Activated gamma-delta T cell treated with anti-CD3 and anti-CD28 coated beads, Interleukin-2, amount 50 U/mL, for 16 hours (primary cell): ENCODE measurements around the gene PRRC2A.
A peak's percentile ranks its signal among the peaks of the same experiment; 100 is the strongest.

Experiments
- DNase-seq: peaks from one replicate; pipeline ENCODE4 v3.0.0-alpha.2; 2020; ENCODE audit warnings: low read depth

Gene PRRC2A

DNA sequence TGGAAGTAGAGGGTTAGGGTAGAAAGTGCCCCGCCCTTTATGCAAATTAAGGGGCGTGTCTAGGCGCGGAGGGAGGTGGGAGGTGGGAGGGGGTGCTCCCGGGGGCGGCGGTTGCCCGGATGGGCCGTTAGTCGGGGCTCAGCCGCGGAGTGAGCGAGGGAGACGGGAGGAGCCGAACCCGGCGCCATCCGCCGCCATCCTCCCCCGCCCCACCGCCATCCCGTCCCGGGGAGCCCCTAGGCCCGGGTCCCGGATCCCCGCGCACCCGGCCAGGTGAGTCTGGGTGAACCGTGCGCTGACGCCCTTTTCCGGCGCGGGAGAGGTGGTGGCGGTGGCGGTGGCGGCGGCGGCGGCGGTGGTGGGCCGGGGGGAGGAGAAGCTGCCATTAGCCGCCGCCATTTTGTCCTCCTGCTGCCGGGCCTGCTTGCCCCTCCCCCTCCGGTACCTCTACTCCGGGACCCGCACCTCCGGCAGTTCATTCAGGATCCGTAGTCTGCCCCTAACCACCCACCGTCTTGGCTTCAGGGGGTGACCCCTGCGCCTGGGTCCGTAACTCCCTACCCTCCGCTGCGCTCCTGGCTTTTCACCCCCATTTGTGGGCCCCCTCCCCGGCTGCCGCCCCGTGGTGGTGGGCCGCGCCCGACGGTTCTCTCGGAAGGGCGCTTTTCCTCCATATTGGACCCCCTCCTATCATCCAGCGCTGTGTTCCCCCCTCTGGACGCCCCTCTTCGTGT lies at the start of gene PRRC2A:
Gene PRRC2A, plus strand, starts transcription at position 130 of the 734 bp plus-strand sequence. CDS start 2,075 bp downstream, outside the sequence.
- no peak for DNase-seq

DNA sequence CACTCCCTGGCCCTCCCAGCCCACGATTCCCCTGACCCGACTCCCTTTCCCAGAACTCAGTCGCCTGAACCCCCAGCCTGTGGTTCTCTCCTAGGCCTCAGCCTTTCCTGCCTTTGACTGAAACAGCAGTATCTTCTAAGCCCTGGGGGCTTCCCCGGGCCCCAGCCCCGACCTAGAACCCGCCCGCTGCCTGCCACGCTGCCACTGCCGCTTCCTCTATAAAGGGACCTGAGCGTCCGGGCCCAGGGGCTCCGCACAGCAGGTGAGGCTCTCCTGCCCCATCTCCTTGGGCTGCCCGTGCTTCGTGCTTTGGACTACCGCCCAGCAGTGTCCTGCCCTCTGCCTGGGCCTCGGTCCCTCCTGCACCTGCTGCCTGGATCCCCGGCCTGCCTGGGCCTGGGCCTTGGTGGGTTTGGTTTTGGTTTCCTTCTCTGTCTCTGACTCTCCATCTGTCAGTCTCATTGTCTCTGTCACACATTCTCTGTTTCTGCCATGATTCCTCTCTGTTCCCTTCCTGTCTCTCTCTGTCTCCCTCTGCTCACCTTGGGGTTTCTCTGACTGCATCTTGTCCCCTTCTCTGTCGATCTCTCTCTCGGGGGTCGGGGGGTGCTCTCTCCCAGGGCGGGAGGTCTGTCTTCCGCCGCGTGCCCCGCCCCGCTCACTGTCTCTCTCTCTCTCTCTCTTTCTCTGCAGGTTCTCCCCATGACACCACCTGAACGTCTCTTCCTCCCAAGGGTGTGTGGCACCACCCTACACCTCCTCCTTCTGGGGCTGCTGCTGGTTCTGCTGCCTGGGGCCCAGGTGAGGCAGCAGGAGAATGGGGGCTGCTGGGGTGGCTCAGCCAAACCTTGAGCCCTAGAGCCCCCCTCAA lies 48.2 kb upstream of the PRRC2A start, which contains the start of gene LTA:
Gene LTA, plus strand, starts transcription at position 249 of the 871 bp plus-strand sequence. Its CDS starts 454 bp downstream, at position 703.
- peak; percentile 66 for DNase-seq

DNA sequence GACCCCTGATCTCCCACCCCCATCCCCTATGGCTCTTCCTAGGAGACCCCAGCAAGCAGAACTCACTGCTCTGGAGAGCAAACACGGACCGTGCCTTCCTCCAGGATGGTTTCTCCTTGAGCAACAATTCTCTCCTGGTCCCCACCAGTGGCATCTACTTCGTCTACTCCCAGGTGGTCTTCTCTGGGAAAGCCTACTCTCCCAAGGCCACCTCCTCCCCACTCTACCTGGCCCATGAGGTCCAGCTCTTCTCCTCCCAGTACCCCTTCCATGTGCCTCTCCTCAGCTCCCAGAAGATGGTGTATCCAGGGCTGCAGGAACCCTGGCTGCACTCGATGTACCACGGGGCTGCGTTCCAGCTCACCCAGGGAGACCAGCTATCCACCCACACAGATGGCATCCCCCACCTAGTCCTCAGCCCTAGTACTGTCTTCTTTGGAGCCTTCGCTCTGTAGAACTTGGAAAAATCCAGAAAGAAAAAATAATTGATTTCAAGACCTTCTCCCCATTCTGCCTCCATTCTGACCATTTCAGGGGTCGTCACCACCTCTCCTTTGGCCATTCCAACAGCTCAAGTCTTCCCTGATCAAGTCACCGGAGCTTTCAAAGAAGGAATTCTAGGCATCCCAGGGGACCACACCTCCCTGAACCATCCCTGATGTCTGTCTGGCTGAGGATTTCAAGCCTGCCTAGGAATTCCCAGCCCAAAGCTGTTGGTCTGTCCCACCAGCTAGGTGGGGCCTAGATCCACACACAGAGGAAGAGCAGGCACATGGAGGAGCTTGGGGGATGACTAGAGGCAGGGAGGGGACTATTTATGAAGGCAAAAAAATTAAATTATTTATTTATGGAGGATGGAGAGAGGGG lies 47.0 kb upstream of the PRRC2A start:
- DNase-seq, result no peak

DNA sequence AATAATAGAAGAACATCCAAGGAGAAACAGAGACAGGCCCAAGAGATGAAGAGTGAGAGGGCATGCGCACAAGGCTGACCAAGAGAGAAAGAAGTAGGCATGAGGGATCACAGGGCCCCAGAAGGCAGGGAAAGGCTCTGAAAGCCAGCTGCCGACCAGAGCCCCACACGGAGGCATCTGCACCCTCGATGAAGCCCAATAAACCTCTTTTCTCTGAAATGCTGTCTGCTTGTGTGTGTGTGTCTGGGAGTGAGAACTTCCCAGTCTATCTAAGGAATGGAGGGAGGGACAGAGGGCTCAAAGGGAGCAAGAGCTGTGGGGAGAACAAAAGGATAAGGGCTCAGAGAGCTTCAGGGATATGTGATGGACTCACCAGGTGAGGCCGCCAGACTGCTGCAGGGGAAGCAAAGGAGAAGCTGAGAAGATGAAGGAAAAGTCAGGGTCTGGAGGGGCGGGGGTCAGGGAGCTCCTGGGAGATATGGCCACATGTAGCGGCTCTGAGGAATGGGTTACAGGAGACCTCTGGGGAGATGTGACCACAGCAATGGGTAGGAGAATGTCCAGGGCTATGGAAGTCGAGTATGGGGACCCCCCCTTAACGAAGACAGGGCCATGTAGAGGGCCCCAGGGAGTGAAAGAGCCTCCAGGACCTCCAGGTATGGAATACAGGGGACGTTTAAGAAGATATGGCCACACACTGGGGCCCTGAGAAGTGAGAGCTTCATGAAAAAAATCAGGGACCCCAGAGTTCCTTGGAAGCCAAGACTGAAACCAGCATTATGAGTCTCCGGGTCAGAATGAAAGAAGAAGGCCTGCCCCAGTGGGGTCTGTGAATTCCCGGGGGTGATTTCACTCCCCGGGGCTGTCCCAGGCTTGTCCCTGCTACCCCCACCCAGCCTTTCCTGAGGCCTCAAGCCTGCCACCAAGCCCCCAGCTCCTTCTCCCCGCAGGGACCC lies 46.1 kb upstream of the PRRC2A start:
- DNase-seq, result no peak

DNA sequence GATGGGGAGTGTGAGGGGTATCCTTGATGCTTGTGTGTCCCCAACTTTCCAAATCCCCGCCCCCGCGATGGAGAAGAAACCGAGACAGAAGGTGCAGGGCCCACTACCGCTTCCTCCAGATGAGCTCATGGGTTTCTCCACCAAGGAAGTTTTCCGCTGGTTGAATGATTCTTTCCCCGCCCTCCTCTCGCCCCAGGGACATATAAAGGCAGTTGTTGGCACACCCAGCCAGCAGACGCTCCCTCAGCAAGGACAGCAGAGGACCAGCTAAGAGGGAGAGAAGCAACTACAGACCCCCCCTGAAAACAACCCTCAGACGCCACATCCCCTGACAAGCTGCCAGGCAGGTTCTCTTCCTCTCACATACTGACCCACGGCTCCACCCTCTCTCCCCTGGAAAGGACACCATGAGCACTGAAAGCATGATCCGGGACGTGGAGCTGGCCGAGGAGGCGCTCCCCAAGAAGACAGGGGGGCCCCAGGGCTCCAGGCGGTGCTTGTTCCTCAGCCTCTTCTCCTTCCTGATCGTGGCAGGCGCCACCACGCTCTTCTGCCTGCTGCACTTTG lies 45.1 kb upstream of the PRRC2A start, which contains the start of gene TNF:
Gene TNF, plus strand, starts transcription at position 231 of the 567 bp plus-strand sequence. Its CDS starts 177 bp downstream, at position 408.
- peak; percentile 64 for DNase-seq

DNA sequence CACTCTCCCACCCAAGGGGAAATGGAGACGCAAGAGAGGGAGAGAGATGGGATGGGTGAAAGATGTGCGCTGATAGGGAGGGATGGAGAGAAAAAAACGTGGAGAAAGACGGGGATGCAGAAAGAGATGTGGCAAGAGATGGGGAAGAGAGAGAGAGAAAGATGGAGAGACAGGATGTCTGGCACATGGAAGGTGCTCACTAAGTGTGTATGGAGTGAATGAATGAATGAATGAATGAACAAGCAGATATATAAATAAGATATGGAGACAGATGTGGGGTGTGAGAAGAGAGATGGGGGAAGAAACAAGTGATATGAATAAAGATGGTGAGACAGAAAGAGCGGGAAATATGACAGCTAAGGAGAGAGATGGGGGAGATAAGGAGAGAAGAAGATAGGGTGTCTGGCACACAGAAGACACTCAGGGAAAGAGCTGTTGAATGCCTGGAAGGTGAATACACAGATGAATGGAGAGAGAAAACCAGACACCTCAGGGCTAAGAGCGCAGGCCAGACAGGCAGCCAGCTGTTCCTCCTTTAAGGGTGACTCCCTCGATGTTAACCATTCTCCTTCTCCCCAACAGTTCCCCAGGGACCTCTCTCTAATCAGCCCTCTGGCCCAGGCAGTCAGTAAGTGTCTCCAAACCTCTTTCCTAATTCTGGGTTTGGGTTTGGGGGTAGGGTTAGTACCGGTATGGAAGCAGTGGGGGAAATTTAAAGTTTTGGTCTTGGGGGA lies 44.4 kb upstream of the PRRC2A start:
- no peak for DNase-seq

DNA sequence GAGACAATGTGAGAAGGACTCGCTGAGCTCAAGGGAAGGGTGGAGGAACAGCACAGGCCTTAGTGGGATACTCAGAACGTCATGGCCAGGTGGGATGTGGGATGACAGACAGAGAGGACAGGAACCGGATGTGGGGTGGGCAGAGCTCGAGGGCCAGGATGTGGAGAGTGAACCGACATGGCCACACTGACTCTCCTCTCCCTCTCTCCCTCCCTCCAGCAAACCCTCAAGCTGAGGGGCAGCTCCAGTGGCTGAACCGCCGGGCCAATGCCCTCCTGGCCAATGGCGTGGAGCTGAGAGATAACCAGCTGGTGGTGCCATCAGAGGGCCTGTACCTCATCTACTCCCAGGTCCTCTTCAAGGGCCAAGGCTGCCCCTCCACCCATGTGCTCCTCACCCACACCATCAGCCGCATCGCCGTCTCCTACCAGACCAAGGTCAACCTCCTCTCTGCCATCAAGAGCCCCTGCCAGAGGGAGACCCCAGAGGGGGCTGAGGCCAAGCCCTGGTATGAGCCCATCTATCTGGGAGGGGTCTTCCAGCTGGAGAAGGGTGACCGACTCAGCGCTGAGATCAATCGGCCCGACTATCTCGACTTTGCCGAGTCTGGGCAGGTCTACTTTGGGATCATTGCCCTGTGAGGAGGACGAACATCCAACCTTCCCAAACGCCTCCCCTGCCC lies 43.5 kb upstream of the PRRC2A start:
- DNase-seq, result no peak

DNA sequence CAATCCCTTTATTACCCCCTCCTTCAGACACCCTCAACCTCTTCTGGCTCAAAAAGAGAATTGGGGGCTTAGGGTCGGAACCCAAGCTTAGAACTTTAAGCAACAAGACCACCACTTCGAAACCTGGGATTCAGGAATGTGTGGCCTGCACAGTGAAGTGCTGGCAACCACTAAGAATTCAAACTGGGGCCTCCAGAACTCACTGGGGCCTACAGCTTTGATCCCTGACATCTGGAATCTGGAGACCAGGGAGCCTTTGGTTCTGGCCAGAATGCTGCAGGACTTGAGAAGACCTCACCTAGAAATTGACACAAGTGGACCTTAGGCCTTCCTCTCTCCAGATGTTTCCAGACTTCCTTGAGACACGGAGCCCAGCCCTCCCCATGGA lies 42.9 kb upstream of the PRRC2A start:
- no peak for DNase-seq

DNA sequence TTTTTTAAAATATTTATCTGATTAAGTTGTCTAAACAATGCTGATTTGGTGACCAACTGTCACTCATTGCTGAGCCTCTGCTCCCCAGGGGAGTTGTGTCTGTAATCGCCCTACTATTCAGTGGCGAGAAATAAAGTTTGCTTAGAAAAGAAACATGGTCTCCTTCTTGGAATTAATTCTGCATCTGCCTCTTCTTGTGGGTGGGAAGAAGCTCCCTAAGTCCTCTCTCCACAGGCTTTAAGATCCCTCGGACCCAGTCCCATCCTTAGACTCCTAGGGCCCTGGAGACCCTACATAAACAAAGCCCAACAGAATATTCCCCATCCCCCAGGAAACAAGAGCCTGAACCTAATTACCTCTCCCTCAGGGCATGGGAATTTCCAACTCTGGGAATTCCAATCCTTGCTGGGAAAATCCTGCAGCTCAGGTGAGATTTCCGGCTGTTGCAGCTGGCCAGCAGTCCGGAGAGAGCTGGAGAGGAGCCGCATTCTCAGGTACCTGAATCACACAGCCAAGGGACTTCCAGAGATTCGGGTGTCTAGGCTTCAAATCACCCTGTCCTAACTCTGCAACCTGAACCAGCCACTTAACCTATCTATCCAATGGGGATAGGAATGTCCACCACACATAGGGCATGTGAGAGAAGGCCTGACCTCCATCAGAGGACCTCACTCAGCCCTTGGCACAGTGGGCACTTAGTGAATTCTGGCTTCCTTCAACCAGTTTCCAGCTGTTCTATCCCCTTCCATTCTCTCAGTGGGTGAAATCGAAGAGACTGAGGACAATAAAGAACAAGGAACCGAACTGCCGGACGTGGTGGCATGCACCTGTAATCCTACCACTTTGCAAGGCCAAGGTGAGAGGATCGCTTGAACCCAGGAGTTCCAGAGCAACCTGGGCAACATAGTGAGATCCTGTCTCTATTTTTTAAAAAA lies 42.1 kb upstream of the PRRC2A start:
- no peak for DNase-seq

DNA sequence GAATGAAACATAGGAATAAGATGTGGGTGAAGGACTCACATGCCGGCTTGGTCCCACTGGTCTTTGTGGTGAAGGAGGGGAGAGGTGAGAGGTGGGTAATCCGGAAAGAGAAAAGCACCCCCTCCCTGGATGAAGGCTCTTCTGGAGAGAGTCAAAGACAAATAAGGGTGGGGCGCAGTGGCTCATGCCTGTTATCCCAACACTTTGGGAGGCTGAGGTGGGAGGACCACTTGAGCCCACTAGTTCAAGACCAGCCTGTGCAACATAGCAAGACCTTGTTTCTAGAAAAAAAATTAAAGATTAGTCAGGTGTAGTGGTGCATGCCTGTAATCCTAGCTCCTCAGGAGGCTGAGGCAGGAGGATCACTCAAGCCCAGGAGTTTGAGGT lies 41.4 kb upstream of the PRRC2A start:
- no peak for DNase-seq

DNA sequence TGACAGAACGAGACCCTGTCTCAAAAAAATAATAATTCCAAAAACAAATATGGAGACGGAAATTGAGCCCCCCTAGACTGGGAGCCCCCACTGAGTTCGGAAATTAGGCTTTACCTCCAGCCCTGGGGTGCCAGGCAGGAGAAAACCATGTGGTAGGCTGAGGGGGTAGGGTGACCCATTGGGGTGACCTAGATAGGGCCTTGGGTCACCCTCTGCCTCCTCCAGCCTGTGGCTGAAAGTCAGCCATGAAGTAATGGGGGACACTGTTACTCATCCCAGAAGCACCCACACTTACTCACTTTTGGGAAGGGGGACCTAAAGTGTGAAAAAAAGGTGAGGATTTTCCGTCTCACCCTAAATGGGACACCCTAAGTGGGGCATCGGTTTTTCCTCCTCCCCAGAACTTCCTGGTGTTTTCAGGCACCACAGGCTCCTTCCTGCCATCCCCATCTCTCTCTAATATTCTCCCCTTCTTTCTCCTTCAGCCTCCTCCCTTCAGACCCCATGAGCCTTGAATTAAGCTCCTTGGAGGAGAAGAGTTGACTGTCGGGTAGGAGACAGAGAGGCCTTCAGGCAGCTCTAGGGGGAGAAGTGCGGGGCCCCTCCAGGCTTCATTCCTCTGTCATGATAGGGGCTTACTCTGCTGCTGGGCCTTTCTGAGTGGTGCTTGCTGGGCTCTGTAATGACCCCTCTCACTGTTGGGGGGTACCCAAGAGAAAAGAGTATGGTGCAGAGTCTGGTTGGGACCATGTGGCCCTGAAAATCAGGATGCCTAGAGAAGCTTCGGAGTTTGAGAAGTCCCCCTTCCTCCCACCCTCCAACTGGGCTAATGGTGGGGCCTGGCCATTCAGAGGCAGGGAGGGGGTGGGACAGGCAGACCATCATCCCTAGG lies 40.7 kb upstream of the PRRC2A start:
- DNase-seq, result no peak

DNA sequence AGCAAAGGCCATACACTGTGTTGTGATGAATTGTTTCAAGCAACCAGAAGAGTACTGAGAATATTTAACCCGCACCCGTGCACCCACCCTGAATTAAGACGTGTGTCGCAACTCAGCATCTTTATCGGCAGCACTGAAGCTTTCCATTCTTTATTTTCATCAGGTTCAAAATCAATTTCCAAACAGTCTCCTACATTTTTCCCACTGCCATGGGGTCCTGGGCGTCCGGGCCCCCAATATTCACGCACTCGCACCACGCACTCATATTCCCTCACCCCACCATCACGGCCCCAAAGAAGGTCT lies 40.1 kb upstream of the PRRC2A start:
- DNase-seq, result no peak

DNA sequence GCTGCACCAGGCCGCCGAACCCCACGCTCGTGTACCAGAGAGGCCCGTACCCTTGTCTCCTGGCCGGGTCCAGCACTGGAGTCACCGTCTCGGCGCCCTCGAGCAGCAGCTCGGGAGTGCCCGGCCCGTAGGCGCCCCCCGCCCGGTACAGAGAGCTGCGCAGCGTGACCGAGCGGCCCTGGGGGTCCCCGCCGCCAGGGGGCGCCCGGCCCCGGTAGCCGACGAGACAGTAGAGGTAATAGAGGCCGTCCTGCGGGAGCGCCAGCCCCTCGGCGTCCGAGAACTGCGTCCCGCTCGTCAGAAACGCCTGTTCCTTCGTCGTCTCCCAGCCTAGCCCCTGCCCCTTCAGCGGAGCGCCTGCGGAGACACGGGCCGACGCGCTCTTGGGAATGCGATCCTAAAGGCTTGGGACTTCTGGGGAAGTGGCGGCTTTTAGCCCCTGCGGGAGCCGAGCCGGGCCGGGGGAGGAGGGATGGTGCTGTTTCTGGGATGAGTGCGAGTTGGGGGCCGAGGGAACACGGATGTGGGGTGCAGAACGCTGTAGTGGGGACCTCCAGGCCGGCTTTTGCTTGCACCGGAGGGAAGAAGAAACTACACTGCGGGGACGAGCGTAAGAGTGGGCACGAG lies 39.6 kb upstream of the PRRC2A start:
- DNase-seq, result peak; percentile 88

DNA sequence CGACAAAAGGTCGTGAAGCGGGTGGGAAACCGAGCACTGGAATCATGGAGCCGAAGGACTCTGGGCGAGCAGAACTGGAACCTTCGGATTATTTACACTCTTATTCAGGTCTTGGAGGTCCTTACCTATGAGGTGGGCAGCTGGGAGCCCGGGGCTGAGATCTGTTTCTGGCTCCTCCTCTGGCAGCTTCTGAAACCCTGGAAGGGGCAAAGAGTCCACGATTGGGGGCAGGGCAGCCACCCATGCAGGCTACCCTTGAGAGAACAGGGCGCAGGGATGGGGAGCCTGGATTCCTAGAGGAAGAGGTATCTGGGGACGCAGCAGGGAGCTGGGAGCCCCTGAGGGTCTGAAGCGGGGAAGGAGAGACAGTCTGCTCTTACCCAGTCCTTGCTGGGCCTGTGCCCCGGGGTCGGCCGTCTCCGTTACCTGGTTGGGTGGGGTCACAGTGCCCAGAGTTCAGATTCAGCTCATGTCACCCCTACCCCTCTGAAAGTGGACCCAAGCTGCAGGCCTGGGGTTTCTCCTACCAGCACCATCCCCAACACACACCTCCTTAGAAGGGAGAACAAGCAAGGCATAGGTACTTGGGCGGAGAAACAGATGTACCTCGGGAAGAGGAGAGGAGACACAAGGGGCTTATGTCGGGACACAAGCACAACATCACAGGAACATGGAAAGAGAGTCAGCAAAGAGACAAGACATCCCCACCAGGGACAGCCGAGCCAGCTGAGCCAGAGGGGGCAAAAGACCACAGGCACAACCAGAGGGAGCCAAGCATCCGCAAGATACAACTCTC lies 38.9 kb upstream of the PRRC2A start:
- no peak for DNase-seq

DNA sequence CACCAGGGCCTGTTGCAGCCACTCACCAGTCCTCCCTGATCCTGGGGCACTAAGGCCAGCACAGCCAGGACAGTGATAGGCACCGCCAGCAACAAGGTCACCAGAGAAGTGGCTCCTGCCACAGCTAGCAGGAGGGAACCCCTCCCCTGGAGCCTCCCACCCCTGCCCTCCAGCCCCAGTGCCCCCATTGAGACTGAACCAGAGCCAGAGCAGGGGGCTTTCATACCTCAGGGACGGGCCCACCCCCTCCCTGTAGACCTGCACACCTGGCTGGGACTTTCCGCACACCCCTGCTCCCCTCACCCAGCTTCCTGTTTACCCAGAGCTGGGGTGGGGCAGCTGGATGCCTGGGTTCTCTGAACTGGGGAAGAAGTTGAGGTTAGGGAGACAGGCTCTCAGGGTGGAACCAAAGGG lies 38.3 kb upstream of the PRRC2A start, which contains the start of gene LTB:
Gene LTB, minus strand, starts transcription at position 195 of the 414 bp plus-strand sequence. Its CDS starts 7 bp downstream, at position 188.
- peak; percentile 63 for DNase-seq

DNA sequence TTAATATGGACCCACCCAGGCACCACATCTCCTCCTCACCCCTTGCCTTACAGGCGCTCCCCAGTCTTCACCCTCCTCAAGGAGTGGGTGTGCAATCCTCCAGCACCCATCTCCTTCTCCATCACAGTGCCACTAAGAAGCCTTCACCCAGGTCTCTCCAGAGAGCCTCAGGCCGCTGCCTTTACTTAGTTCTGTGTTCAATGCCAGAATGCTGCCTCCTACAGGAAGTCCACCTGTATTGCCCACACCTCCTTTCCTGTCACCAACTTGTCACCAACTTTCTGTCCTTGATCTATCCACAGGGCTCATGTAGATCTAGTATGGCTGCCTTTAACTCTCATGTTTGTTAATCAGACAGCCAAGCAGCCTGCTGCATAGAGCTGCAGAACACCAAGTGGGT lies 35.0 kb upstream of the PRRC2A start:
- DNase-seq, result no peak
